Kidney epithelial cell (primary cell): ENCODE measurements around the gene UBE2E3. TPM values are rescaled to one million over a fixed set of nuclear protein-coding genes. Genes with fewer than 3 reads are reported as not detected.

ENCODE experiments used
- DNase-seq: peaks from one replicate; pipeline ENCODE4 v3.0.0-alpha.2; 2010; ENCODE audit warnings: low read depth
- H3K27me3 ChIP-seq: 2 replicates; pipeline ENCODE4 v1.6.0; 2011; ENCODE audit warnings: low read length; ENCODE audit not compliant: control insufficient read depth, insufficient read depth
- H3K36me3 ChIP-seq: 2 replicates; pipeline ENCODE4 v1.5.1; 2011; ENCODE audit warnings: low read length; ENCODE audit not compliant: control insufficient read depth, insufficient read depth
- H3K4me3 ChIP-seq: 2 replicates; pipeline ENCODE4 v1.5.1; 2011; ENCODE audit warnings: low read depth, mild to moderate bottlenecking, control low read depth, low read length
- total RNA-seq: library from RNA; depleted of rRNA; stranded (reverse); fragments of >200 nt; gene quantifications from 2 replicates; pipeline ENCODE4 v1.2.3, GENCODE V29; 2015
- TF ChIP-seq, protein P1 (sequence below): IDR thresholded peaks from 2 replicates; pipeline ENCODE4 v1.5.1; 2011; ENCODE audit warnings: mild to moderate bottlenecking, moderate library complexity, low read length, control low read depth, inconsistent platforms; ENCODE audit not compliant: insufficient read depth, poor library complexity, severe bottlenecking

UBE2E3 gene
- total RNA-seq, 1 donor from 2014 or later, result 84.7 TPM

DNA sequence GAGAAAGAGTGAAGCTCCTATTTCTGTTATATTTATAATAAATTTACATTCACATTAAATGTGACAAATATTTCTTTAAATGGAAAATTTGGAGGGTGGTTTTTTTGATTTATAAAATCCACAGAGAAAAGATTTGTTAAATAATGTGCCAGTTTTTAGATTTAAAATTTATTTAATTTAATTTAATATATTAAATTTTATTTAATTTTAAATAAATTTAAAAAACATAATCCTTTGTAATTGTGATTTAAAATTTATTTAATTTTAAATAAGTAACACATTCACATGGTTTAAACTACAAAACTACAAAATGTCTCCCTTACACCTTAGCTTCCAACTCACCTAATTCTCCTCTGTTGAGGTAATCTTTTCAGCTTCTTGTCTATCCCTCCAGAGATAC lies 123.3 kb downstream of the UBE2E3 start:
- DNase-seq, result no peak
- no peaks in the 10 kb centered on the region for H3K27me3 ChIP-seq
- no peak overlapping the region for H3K4me3 ChIP-seq
- TF ChIP-seq, protein P1, sequence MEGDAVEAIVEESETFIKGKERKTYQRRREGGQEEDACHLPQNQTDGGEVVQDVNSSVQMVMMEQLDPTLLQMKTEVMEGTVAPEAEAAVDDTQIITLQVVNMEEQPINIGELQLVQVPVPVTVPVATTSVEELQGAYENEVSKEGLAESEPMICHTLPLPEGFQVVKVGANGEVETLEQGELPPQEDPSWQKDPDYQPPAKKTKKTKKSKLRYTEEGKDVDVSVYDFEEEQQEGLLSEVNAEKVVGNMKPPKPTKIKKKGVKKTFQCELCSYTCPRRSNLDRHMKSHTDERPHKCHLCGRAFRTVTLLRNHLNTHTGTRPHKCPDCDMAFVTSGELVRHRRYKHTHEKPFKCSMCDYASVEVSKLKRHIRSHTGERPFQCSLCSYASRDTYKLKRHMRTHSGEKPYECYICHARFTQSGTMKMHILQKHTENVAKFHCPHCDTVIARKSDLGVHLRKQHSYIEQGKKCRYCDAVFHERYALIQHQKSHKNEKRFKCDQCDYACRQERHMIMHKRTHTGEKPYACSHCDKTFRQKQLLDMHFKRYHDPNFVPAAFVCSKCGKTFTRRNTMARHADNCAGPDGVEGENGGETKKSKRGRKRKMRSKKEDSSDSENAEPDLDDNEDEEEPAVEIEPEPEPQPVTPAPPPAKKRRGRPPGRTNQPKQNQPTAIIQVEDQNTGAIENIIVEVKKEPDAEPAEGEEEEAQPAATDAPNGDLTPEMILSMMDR, result no peak
- H3K36me3 ChIP-seq, result no peaks in the 10 kb centered on the region

DNA sequence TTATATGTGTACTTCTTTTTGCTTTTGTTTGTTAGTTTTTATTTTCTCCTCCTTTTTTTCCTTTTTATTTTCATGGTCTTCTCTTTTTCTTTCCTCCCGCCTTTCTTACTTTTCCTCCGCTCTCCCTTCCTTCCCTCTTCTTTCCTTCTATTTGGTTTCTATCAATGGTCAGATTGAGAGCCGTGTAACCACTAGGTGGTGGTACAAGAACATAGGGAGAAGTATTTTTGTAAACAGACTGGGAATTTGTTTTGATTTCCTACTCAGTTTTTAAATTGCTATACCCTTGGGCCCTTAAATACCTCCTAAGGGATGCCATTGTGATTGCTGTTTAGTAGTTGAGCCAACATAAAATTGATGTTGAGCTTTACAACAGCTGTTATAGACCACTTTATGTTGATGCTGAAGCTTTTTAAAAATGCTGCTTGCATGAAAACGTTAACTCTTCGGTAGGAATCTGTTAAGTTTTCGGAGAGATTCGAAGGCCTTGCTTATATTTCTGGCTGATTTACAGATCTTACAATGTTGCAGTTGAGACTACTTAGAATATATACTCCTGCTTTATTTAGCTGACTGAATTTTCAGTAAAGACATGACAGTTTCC lies 124.2 kb downstream of the UBE2E3 start:
- DNase-seq, result no peak
- Histone ChIP-seq H3K4me3 (no peak overlapping the region), H3K27me3 (no peaks in the 10 kb centered on the region), H3K36me3 (no peaks in the 10 kb centered on the region)
- TF ChIP-seq, protein P1, result peak; percentile 79

DNA sequence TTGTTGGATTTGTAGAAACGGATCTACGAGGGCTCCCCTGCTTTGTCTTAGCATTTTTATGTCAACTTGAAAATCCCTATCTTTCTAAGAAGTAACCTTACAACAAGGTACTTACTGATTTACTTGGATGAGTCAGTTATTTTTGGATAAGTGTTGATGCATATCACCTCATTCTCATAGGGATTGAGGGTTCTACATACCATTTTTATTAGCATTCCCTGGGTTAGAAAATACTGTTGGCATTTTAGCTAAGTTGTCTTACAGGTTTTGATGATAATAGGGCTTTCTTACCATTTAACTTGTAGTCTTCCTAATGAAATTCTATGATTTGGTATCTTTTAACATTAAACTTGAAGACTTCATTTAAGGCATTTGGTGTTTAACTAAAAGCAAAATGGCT lies 125.2 kb downstream of the UBE2E3 start:
- H3K4me3 ChIP-seq, result no peak overlapping the region
- H3K36me3 ChIP-seq, result no peaks in the 10 kb centered on the region
- H3K27me3 ChIP-seq, result no peaks in the 10 kb centered on the region
- TF ChIP-seq, protein P1, result no peak
- no peak for DNase-seq

DNA sequence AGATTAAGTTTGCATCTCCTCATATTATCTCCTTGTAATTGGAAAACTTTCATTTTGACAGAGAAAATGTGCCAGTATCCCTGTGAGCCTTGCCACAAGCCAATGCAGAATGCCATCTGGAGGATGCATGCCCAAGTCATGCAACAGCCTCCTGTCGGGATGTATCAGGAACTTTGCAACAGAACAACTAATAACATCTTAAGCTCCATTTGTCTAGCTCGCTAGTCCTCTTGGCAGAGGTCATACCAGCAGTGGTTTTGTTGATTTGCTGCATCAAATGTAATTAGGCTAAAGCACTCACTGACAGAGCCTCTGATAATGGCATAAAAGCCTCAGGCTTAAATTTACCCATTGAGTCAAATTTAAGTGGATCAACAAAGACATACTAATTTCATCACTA lies 125.8 kb downstream of the UBE2E3 start:
- no peaks in the 10 kb centered on the region for H3K36me3 ChIP-seq
- no peak for DNase-seq
- TF ChIP-seq, protein P1, result no peak
- H3K27me3 ChIP-seq, result no peaks in the 10 kb centered on the region
- no peak overlapping the region for H3K4me3 ChIP-seq

DNA sequence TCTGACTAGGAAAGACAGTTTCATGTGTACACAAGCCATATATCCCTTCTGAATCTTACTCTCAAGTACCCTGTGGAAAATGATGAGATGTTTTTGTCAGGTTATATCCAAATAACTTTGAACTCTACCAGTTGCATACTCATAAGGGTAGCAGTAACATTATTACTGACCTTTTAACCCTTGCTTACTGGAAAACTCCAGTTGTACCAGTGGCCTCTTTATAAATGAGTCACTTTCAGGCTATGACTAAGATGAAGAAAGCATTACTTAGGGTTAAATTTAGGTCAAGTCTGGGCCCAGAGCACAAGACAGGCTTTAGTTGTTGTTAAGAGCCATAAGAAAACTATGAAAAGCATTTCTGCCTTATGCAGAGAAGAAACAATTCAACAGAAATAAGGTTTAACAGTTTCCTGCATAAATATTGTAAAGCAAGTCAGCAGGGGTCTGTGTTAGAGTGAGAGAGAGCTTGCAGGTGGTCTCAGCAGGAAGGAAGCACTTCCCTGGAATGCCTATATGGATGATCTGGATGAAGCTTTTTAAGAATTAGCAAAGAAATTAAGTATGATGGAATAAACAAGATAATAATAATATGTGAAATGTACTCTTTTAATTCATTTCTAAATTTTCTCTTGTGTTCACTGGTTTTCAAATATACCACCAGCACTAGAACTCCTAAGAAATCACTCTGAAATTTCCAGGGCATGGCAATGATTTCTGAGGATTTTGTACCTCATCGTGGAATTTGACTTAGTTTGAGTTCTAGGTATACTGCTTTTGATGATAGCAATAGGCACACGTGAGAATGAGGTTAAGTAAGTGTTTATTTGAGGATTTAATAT lies 126.6 kb downstream of the UBE2E3 start:
- no peak overlapping the region for H3K4me3 ChIP-seq
- TF ChIP-seq, protein P1, result no peak
- H3K36me3 ChIP-seq, result no peaks in the 10 kb centered on the region
- DNase-seq, result peak; percentile 61
- H3K27me3 ChIP-seq, result no peaks in the 10 kb centered on the region

DNA sequence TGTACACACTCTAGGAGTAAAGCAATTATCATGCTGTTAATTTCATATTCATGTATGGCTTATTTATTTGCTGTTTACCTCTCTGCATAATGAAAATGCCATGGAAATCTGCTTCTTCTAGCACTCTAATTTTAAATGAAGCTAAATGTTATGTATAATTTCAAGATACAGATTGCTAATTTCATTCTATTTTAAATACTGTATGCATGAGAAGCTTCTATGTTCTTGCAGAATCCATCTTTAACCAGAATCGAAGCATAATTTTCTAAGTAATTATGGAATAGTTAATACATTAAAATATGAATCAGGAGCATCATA lies 127.2 kb downstream of the UBE2E3 start:
- no peak for DNase-seq
- TF ChIP-seq, protein P1, result no peak
- no peak overlapping the region for H3K4me3 ChIP-seq
- no peaks in the 10 kb centered on the region for H3K27me3 ChIP-seq
- H3K36me3 ChIP-seq, result no peaks in the 10 kb centered on the region
